ENCODE results near the gene FBXL19. TPM values are rescaled to one million over a fixed set of nuclear protein-coding genes. Genes with fewer than 3 reads are reported as not detected.
A peak's percentile ranks its signal among the peaks of the same experiment; 100 is the strongest.

FBXL19 gene
- total RNA-seq, 1 donor from 2014 or later, result 6.3 TPM

DNA sequence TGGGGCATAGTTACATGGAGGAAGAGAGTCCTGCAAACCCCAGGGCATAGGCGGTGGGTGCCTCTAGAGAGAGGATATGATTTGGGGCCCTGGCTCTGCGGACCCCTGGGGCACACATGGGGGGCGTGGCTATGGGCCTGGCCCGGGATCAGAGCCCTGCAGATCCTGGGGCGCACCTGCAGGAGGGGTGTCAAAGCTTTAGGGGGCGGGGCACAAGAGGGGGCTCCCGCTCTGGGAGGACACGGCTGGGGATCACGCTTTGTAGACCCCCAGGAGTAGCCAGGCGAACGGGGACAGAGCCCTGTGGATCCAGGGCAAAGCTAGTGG lies 30.0 kb upstream of the FBXL19 start:
- intact Hi-C loops (cut with micrococcal nuclease), result no loop called here
- H3K27me3 ChIP-seq (ENCODE audit: low read depth), result no peaks in the 10 kb centered on the region
- DNase-seq, result no peak
- TF ChIP-seq, protein P1, sequence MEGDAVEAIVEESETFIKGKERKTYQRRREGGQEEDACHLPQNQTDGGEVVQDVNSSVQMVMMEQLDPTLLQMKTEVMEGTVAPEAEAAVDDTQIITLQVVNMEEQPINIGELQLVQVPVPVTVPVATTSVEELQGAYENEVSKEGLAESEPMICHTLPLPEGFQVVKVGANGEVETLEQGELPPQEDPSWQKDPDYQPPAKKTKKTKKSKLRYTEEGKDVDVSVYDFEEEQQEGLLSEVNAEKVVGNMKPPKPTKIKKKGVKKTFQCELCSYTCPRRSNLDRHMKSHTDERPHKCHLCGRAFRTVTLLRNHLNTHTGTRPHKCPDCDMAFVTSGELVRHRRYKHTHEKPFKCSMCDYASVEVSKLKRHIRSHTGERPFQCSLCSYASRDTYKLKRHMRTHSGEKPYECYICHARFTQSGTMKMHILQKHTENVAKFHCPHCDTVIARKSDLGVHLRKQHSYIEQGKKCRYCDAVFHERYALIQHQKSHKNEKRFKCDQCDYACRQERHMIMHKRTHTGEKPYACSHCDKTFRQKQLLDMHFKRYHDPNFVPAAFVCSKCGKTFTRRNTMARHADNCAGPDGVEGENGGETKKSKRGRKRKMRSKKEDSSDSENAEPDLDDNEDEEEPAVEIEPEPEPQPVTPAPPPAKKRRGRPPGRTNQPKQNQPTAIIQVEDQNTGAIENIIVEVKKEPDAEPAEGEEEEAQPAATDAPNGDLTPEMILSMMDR (IDR thresholded peaks at IDR 0.05; ENCODE audit: borderline replicate concordance), result no peak
- no peaks in the 10 kb centered on the region for H3K9me3 ChIP-seq (replicated peaks)
- peak overlapping the region; percentile 98 for H3K27ac ChIP-seq (replicated peaks)
- H3K36me3 ChIP-seq, result peaks cover 36% of the 10 kb centered on the region
- H3K4me3 ChIP-seq, result peak overlapping the region; percentile 93
- peaks cover 52% of the 10 kb centered on the region for H3K4me1 ChIP-seq

DNA sequence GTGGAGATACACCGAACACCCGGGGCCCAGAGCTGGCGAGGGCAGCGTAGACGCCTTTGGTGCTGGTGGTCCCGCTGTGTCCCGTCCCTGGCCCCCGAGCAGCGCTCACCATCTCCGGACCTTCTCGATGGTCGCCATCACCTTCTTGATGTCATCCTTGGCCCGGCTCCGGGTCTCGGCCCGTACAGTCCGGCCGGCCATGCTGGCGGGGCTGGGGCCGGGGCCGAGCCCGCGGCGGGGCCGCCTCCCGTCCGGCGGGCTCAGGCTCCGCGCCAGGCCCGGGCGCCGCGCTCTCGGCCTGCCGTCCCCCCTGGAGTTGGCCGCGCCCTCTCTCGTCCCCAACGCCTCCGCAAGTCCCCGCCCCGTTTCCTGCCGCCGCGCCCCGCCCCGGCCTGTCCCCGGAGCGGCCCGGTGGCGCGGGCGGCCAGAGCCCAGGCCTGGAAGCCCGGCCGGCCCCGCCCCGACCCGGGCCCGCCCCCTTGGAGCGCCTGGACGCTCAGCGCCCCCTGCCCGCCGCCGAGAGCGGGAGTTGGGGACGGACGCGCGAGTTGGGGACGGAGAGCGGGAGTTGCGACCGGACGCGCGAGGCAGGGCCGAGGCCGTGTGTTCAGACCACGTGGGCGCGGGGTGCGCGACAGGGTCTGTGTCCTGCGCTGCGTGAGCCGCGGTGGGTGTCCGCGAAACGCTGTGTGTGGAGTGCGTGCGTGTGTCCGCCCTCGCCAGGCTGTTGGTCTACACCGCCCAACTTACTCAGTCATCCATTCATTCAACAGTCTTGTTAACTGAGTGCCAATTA lies 29.4 kb upstream of the FBXL19 start, which contains the start of gene BCL7C:
TSS of gene BCL7C (minus strand) at position 334 of the 796 bp plus-strand sequence. CDS start at position 201, 133 bp downstream.
- peaks cover 30% of the 10 kb centered on the region for H3K36me3 ChIP-seq
- DNase-seq, result peak; percentile 97
- TF ChIP-seq, protein P1 (IDR thresholded peaks at IDR 0.05; ENCODE audit: borderline replicate concordance), result peak; percentile 63
- H3K4me1 ChIP-seq, result peaks cover 52% of the 10 kb centered on the region
- no peaks in the 10 kb centered on the region for H3K27me3 ChIP-seq (ENCODE audit: low read depth)
- peak within 1 kb of the TSS; percentile 93 for H3K4me3 ChIP-seq
- intact Hi-C loops (cut with micrococcal nuclease), result no loop called here
- peak within 1 kb of the TSS; percentile 98 for H3K27ac ChIP-seq (replicated peaks)
- no peaks in the 10 kb centered on the region for H3K9me3 ChIP-seq (replicated peaks)

DNA sequence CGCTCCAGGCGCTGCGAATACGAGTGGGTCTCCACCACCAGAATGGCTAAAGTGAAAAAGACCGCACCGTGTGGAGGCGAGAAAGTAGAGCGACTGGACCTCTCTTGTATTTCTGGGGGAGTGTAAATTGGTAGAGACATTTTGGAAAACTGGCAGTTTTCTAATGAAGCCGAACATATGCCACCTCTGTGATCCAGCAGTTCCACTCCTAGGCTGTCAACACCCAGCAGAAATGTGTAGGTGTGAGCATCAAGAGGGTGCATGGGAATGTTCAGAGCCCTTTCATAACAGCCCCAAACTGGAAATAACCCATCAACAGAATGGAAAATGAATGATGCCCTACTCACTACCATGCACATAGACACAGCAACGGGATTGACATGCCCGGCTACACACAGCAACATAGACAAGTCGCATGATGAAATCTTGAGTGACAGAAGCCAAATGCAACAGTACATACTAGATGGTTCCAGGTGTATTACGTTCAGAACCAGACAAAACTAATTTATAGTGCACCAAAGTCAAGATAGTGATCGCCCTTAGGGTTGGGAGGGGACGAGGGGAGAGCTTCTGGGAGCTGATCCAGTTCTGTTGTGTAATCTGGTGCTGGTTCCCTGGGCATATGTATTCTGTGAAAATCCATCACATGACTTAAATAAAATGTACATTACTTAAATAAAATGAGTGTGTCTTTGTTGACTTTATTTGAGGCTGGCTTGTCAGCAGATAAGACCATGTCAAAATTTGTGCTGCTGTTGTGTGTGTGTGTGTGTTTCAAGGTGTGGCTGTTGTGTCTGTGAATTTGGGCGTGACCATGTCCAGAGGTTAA lies 28.6 kb upstream of the FBXL19 start:
- no peaks in the 10 kb centered on the region for H3K9me3 ChIP-seq (replicated peaks)
- peaks cover 24% of the 10 kb centered on the region for H3K36me3 ChIP-seq
- intact Hi-C loops (cut with micrococcal nuclease), result no loop called here
- TF ChIP-seq, protein P1 (IDR thresholded peaks at IDR 0.05; ENCODE audit: borderline replicate concordance), result no peak
- no peak for DNase-seq
- peak overlapping the region; percentile 98 for H3K27ac ChIP-seq (replicated peaks)
- peaks cover 52% of the 10 kb centered on the region for H3K4me1 ChIP-seq
- H3K27me3 ChIP-seq (ENCODE audit: low read depth), result no peaks in the 10 kb centered on the region
- peak overlapping the region; percentile 93 for H3K4me3 ChIP-seq

DNA sequence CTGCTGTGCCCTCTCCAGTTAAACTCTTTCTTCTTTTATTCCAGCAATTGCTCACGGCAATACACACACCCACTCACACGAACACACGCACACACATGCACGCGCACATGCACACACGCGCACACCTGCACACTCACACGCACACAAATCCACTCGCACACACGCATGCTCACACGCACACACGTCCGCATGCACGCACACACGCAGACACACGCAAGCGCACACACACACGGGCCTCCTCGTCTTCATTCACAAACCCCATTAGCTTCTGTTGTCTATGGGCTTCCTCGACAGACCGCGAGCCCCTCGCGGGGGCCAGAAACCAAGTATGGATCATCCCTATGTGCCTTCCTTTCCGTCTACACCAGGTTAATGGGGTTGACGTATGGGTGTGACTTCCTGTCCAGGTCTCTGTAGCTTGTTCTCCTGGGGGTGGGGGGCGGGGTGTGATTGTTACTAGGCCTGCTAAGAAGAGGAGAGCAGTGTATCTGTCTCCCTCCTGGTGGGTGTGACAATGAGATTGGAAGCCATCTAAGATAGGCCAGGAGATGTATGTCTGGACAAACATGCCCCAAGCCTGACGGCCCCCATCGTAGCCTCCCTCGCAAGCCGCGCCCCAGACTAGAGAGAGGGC lies 27.6 kb upstream of the FBXL19 start:
- no peak for DNase-seq
- peaks cover 52% of the 10 kb centered on the region for H3K4me1 ChIP-seq
- H3K27me3 ChIP-seq (ENCODE audit: low read depth), result no peaks in the 10 kb centered on the region
- TF ChIP-seq, protein P1 (IDR thresholded peaks at IDR 0.05; ENCODE audit: borderline replicate concordance), result no peak
- H3K27ac ChIP-seq (replicated peaks), result peak overlapping the region; percentile 98
- H3K4me3 ChIP-seq, result peak overlapping the region; percentile 76
- H3K9me3 ChIP-seq (replicated peaks), result no peaks in the 10 kb centered on the region
- intact Hi-C loops (cut with micrococcal nuclease), result no loop called here
- H3K36me3 ChIP-seq, result peaks cover 17% of the 10 kb centered on the region

DNA sequence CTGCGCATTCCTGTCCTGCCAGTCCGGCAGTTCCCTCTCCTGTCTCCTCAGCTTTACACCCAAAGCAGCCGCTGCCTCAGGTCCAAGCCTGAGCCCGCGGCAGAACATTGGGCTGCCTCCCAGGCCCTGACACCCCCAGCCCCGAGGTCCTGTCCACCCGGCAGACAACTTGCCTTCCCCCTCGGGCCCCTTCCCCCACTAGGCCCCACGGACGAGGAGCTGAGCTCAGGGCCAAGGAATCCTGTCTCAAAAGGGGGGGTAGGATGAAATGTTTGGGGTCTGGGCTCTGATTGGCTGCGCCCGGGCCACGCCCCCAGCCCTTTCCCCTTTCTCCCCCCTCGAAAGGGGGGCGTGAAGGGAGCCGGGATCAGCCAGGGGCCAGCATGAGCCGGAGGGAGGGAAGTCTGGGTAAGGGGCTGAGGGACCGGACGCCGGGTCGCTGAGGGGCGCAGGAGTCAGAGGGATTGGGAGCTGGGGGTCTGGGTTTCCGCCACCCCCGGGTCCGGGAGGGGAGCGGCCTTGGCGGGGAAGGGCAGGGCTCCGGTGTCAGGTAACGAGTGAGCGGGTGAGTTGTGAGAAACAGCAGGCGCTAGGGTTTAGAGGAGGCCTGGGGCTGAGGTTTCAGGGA lies 27.0 kb upstream of the FBXL19 start, which contains the start of gene CTF1:
TSS of gene CTF1 (plus strand) at position 354 of the 628 bp plus-strand sequence. CDS start at position 384, 30 bp downstream.
- peaks cover 11% of the 10 kb centered on the region for H3K36me3 ChIP-seq
- H3K27me3 ChIP-seq (ENCODE audit: low read depth), result no peaks in the 10 kb centered on the region
- intact Hi-C loops (cut with micrococcal nuclease), result no loop called here
- peak within 1 kb of the TSS; percentile 76 for H3K4me3 ChIP-seq
- H3K4me1 ChIP-seq, result peaks cover 56% of the 10 kb centered on the region
- no peaks in the 10 kb centered on the region for H3K9me3 ChIP-seq (replicated peaks)
- H3K27ac ChIP-seq (replicated peaks), result peak within 1 kb of the TSS; percentile 98
- peak; percentile 83 for DNase-seq
- TF ChIP-seq, protein P1 (IDR thresholded peaks at IDR 0.05; ENCODE audit: borderline replicate concordance), result no peak
